Stomach (tissue), 9 donors: Measurements from ENCODE around the gene GTF2E1. TPM values are rescaled to one million over a fixed set of nuclear protein-coding genes. Genes with fewer than 3 reads are reported as not detected.

Experiments
- DNase-seq, 2 donors: peaks; one replicate each; pipeline versions ENCODE4 v3.0.0 to v3.0.0-alpha.2; 2013 to 2019
- H3K27ac ChIP-seq, 5 donors: fragments of 200-600 bp in 4 of 5; sonication (generic) in 4 of 5; one replicate each; pipeline ENCODE4 v1.5.1; 2013 to 2019; ENCODE audit warnings: mild to moderate bottlenecking in 1 of 5, moderate library complexity in 1 of 5
- H3K27me3 ChIP-seq, 3 donors: fragments of 200-600 bp; sonication (generic); one replicate each; pipeline ENCODE4 v1.5.1; 2017 to 2019; ENCODE audit warnings: mixed run types in 1 of 3
- H3K36me3 ChIP-seq, 4 donors: fragments of 200-600 bp; sonication (generic); 1 replicate in 3 of 4; 2 replicates in 1 of 4; pipeline ENCODE4 v1.5.1; 2016 to 2019
- H3K4me1 ChIP-seq, 4 donors: fragments of 200-600 bp; sonication (generic); one replicate each; pipeline ENCODE4 v1.5.1; 2016 to 2019
- H3K4me3 ChIP-seq, 4 donors: fragments of 200-600 bp; sonication (generic) in 3 of 4; one replicate each; pipeline ENCODE4 v1.5.1; 2016 to 2019; ENCODE audit warnings: mild to moderate bottlenecking in 1 of 4
- H3K9me3 ChIP-seq, 4 donors: fragments of 200-600 bp; sonication (generic); one replicate each; pipeline ENCODE4 v1.5.1; 2016 to 2019
- CTCF ChIP-seq, 7 experiments: fragments of 450-650 bp in 4 of 7; fragments of 200-600 bp in 3 of 7; sonication (generic) in 3 of 7; IDR thresholded peaks; one replicate each; pipeline ENCODE4 v1.5.1; 2016 to 2019; ENCODE audit warnings: antibody characterized with exemption in 7 of 7, control low read depth in 2 of 7, mild to moderate bottlenecking in 1 of 7
- EP300 ChIP-seq: sonication (generic); formaldehyde crosslinking; IDR thresholded peaks from one replicate; pipeline ENCODE4 v1.6.1; 2017; ENCODE audit warnings: antibody characterized with exemption
- POLR2A ChIP-seq, 4 donors: fragments of 450-650 bp; IDR thresholded peaks; one replicate each; pipeline ENCODE4 v1.6.1; 2016; ENCODE audit warnings: antibody characterized with exemption in 4 of 4, control low read depth in 2 of 4, mild to moderate bottlenecking in 1 of 4, moderate library complexity in 1 of 4
- POLR2AphosphoS5 ChIP-seq, 3 donors: sonication (generic); formaldehyde crosslinking; IDR thresholded peaks; one replicate each; pipeline ENCODE4 v1.6.1; 2016; ENCODE audit warnings: antibody characterized with exemption in 3 of 3
- WGBS, 5 donors: extraction: QIAGEN DNeasy Blood & Tissue Kit in 3 of 5; methylation state at CpG; one replicate each; pipeline versions ENCODE4 v1.1.5 to v1.1.7; 2013 to 2018; 5-methylcytosine and 5-hydroxymethylcytosine counted together
- intact Hi-C: fragments of 100-400 bp; cut with DNase I; formaldehyde crosslinking; loops from one replicate; pipeline ENCODE4 v1.15.1; 2023; ENCODE audit warnings: low total_unique reads
- polyA plus RNA-seq, 3 donors: library from polyadenylated mRNA; stranded (reverse); fragments of 200-250 nt; gene quantifications; one replicate each; pipeline ENCODE4 v1.2.3, GENCODE V29; 2013
- total RNA-seq, 5 donors: library from RNA; depleted of rRNA; stranded (reverse); fragments of >200 nt; gene quantifications; one replicate each; pipeline versions ENCODE4 v1.1.0 to v1.2.3, GENCODE V29; 2014 to 2016
- donor health status: healthy with polysubstance abuse.
- donor health status: Bipolar disorder and iron deficiency.
- donor health status: healthy.

Gene GTF2E1
- total and polyA plus RNA-seq, 8 donors, result 4.0 to 66.0 (median 9.3) TPM

- intact Hi-C loops, result no loop called here
- TF ChIP-seq EP300 (no peak), POLR2AphosphoS5 (IDR thresholded peaks at IDR 0.05) (no peak), POLR2A (IDR thresholded peaks at IDR 0.05) (no peak), CTCF (IDR thresholded peaks at IDR 0.05) (no peak)
- 92 to 98% (median 94%) methylated on average over 2 of the region's 2 CpGs for WGBS, 5 donors
- Histone ChIP-seq H3K9me3 (no peaks in the 10 kb centered on the region), H3K36me3 (peaks cover 0 to 26% (median 23%) of the 10 kb centered on the region in 4 donors), H3K27ac (no peak overlapping the region), H3K27me3 (no peaks in the 10 kb centered on the region), H3K4me1 (peaks cover 0 to 33% (median 13%) of the 10 kb centered on the region in 4 donors), H3K4me3 (no peak overlapping the region)
- DNase-seq, result no peak
Observed at GRCh38 chr3:120769436-120769835, 26.9 kb downstream of the GTF2E1 start.

- H3K36me3 ChIP-seq, result peaks cover 0 to 37% (median 34%) of the 10 kb centered on the region in 4 donors
- peaks cover 0 to 24% (median 11%) of the 10 kb centered on the region in 4 donors for H3K4me1 ChIP-seq
- no peak for DNase-seq
- WGBS, 5 donors, result 68 to 86% (median 82%) methylated on average over 4 of the region's 4 CpGs
- no peak overlapping the region for H3K27ac ChIP-seq
- no peaks in the 10 kb centered on the region for H3K27me3 ChIP-seq
- TF ChIP-seq POLR2AphosphoS5 (IDR thresholded peaks at IDR 0.05) (peak in 1 of 3 donors; percentile 18), CTCF (IDR thresholded peaks at IDR 0.05) (no peak)
- H3K9me3 ChIP-seq, result no peaks in the 10 kb centered on the region
- H3K4me3 ChIP-seq, result no peak overlapping the region
- intact Hi-C loops, result no loop called here
Observed at GRCh38 chr3:120770891-120771290, 28.3 kb downstream of the GTF2E1 start.

DNA sequence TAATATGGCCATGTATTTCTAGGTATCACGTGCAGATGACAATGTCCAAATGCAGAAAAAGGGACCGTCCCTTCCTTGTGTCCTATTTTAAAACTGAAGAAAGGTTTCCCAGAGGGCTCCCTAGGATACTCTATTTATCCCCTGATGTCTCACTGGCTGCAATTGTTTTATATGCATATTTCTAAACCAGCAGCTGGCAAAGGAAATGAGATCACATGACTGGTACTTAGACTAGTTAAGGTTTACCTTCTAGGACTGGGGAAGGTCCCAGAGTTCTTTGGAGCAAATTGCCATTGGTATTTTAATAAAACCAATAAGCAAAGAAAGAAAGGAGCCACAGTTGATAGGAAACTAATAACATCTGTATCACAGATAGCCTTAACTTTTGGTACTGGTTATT lies 29.5 kb downstream of the GTF2E1 start:
- WGBS, 5 donors, result 71 to 96% (median 77%) methylated on average over 2 of the region's 2 CpGs
- DNase-seq, result no peak
- intact Hi-C loops, result no loop called here
- no peak for TF ChIP-seq POLR2A (IDR thresholded peaks at IDR 0.05)
- no peak for TF ChIP-seq EP300
- no peak for TF ChIP-seq CTCF (IDR thresholded peaks at IDR 0.05)
- TF ChIP-seq POLR2AphosphoS5 (IDR thresholded peaks at IDR 0.05), result no peak
- Histone ChIP-seq H3K4me1 (peaks cover 0 to 12% (median 5%) of the 10 kb centered on the region in 4 donors), H3K36me3 (peaks cover 0 to 49% (median 46%) of the 10 kb centered on the region in 4 donors), H3K27ac (no peak overlapping the region), H3K4me3 (no peak overlapping the region), H3K9me3 (no peaks in the 10 kb centered on the region), H3K27me3 (no peaks in the 10 kb centered on the region)

- Histone ChIP-seq H3K27me3 (no peaks in the 10 kb centered on the region), H3K4me3 (no peak overlapping the region), H3K4me1 (peaks cover 0 to 3% (median 0%) of the 10 kb centered on the region in 4 donors), H3K27ac (no peak overlapping the region), H3K36me3 (peaks cover 0 to 62% (median 54%) of the 10 kb centered on the region in 4 donors), H3K9me3 (no peaks in the 10 kb centered on the region)
- no peak for TF ChIP-seq EP300
- no peak for TF ChIP-seq POLR2AphosphoS5 (IDR thresholded peaks at IDR 0.05)
- no peak for TF ChIP-seq CTCF (IDR thresholded peaks at IDR 0.05)
- no peak for TF ChIP-seq POLR2A (IDR thresholded peaks at IDR 0.05)
- no peak for DNase-seq
- intact Hi-C loops, result no loop called here
Observed at GRCh38 chr3:120773932-120774331, 31.4 kb downstream of the GTF2E1 start.
